Esophagus squamous epithelium (tissue), 5 donors: ENCODE measurements around the gene RCSD1. TPM values are rescaled to one million over a fixed set of nuclear protein-coding genes. Genes with fewer than 3 reads are reported as not detected.

Experiments
- DNase-seq: peaks from one replicate; lab custom pipeline; 2025; lab: John Stamatoyannopoulos, UW
- H3K27ac ChIP-seq, 4 donors: fragments of 200-600 bp; sonication (generic); one replicate each; pipeline ENCODE4 v1.5.1; 2016 to 2019; ENCODE audit warnings: mild to moderate bottlenecking in 1 of 4
- H3K27me3 ChIP-seq, 4 donors: fragments of 200-600 bp; sonication (generic); 1 replicate in 3 of 4; 2 replicates in 1 of 4; pipeline versions ENCODE4 v1.5.1 to v1.6.0; 2017 to 2021; ENCODE audit warnings: antibody characterized with exemption in 1 of 4
- H3K36me3 ChIP-seq, 3 donors: fragments of 200-600 bp; sonication (generic); one replicate each; pipeline ENCODE4 v1.5.1; 2016 to 2019
- H3K4me1 ChIP-seq, 3 donors: fragments of 200-600 bp; sonication (generic); one replicate each; pipeline ENCODE4 v1.5.1; 2017 to 2019
- H3K4me3 ChIP-seq, 4 donors: fragments of 200-600 bp; sonication (generic); 1 replicate in 3 of 4; 2 replicates in 1 of 4; pipeline ENCODE4 v1.5.1; 2016 to 2019; ENCODE audit warnings: mild to moderate bottlenecking in 2 of 4, moderate library complexity in 1 of 4
- H3K9me3 ChIP-seq, 3 donors: fragments of 200-600 bp; sonication (generic); one replicate each; pipeline ENCODE4 v1.5.1; 2016 to 2019
- CTCF ChIP-seq, 6 experiments: fragments of 450-650 bp in 4 of 6; fragments of 200-600 bp in 2 of 6; sonication (generic) in 2 of 6; IDR thresholded peaks; one replicate each; pipeline ENCODE4 v1.5.1; 2016 to 2019; ENCODE audit warnings: antibody characterized with exemption in 6 of 6, mild to moderate bottlenecking in 4 of 6, moderate library complexity in 4 of 6
- POLR2A ChIP-seq, 4 donors: fragments of 450-650 bp; IDR thresholded peaks; one replicate each; pipeline ENCODE4 v1.6.1; 2017; ENCODE audit warnings: antibody characterized with exemption in 4 of 4, mild to moderate bottlenecking in 4 of 4, moderate library complexity in 3 of 4
- WGBS, 2 donors: methylation state at CpG; one replicate each; pipeline ENCODE4 v1.1.5; 2018; 5-methylcytosine and 5-hydroxymethylcytosine counted together
- intact Hi-C: fragments of 100-400 bp; cut with DNase I; formaldehyde crosslinking; loops from one replicate; pipeline ENCODE4 v1.15.0; 2022
- total RNA-seq, 4 donors: library from RNA; depleted of rRNA; stranded (reverse); fragments of >200 nt; gene quantifications; one replicate each; pipeline ENCODE4 v1.1.0, GENCODE V29; 2016
- donor health status: DM: yes; HTN: yes; CAD: no.

The RCSD1 gene
- total RNA-seq, 4 donors from 2014 or later, result 1.2 to 17.7 (median 3.4) TPM

- intact Hi-C loops, result no loop called here
- no peaks in the 10 kb centered on the region for H3K36me3 ChIP-seq
- peak overlapping the region in 1 of 4 donors; percentile 66 for H3K27ac ChIP-seq
- H3K4me1 ChIP-seq, result peaks cover 0 to 86% (median 35%) of the 10 kb centered on the region in 3 donors
- H3K9me3 ChIP-seq, result no peaks in the 10 kb centered on the region
- no peaks in the 10 kb centered on the region for H3K27me3 ChIP-seq
- 75 to 78% methylated on average over 2 of the region's 2 CpGs for WGBS, 2 donors
- no peak for TF ChIP-seq CTCF (IDR thresholded peaks at IDR 0.05)
- TF ChIP-seq POLR2A (IDR thresholded peaks at IDR 0.05), result no peak
- H3K4me3 ChIP-seq, result no peak overlapping the region
- DNase-seq, result no peak
These were observed 120.6 kb downstream of the RCSD1 start for GRCh38 chr1:167750641-167751040.

- TF ChIP-seq CTCF (IDR thresholded peaks at IDR 0.05), result no peak
- no peak for TF ChIP-seq POLR2A (IDR thresholded peaks at IDR 0.05)
- Histone ChIP-seq H3K4me1 (peaks cover 0 to 89% (median 32%) of the 10 kb centered on the region in 3 donors), H3K9me3 (no peaks in the 10 kb centered on the region), H3K36me3 (no peaks in the 10 kb centered on the region), H3K4me3 (no peak overlapping the region), H3K27me3 (no peaks in the 10 kb centered on the region), H3K27ac (peak overlapping the region; percentile 47 to 70 (median 64))
- intact Hi-C loops, result no loop called here
- WGBS, 2 donors, result 44 to 45% methylated on average over 1 of the region's 1 CpG
- no peak for DNase-seq
These were observed 121.6 kb downstream of the RCSD1 start for GRCh38 chr1:167751676-167752075.

- H3K4me3 ChIP-seq, result no peak overlapping the region
- no peak for DNase-seq
- H3K27ac ChIP-seq, result peak overlapping the region; percentile 47 to 70 (median 64)
- H3K36me3 ChIP-seq, result no peaks in the 10 kb centered on the region
- TF ChIP-seq POLR2A (IDR thresholded peaks at IDR 0.05), result no peak
- TF ChIP-seq CTCF (IDR thresholded peaks at IDR 0.05), result no peak
- H3K27me3 ChIP-seq, result no peaks in the 10 kb centered on the region
- intact Hi-C loops, result no loop called here
- H3K4me1 ChIP-seq, result peaks cover 0 to 89% (median 38%) of the 10 kb centered on the region in 3 donors
- H3K9me3 ChIP-seq, result no peaks in the 10 kb centered on the region
These were observed 122.4 kb downstream of the RCSD1 start for GRCh38 chr1:167752219-167752985.

- DNase-seq, result no peak
- no peak for TF ChIP-seq POLR2A (IDR thresholded peaks at IDR 0.05)
- no peak for TF ChIP-seq CTCF (IDR thresholded peaks at IDR 0.05)
- intact Hi-C loops, result no loop called here
- Histone ChIP-seq H3K27ac (no peak overlapping the region), H3K4me1 (peaks cover 0 to 71% (median 32%) of the 10 kb centered on the region in 3 donors), H3K36me3 (peaks cover 0 to 4% (median 0%) of the 10 kb centered on the region in 3 donors), H3K9me3 (no peaks in the 10 kb centered on the region), H3K4me3 (no peak overlapping the region), H3K27me3 (no peaks in the 10 kb centered on the region)
- 72 to 94% methylated on average over 3 of the region's 3 CpGs for WGBS, 2 donors
These were observed 125.6 kb downstream of the RCSD1 start for GRCh38 chr1:167755654-167756053.

Other genes with a start within 250 kb of the RCSD1 start
- 1 to 10 TPM in 3 of 4 donors, under 1 TPM in 1; 0.68 to 3.5 (median 3.1) TPM for gene CD247, start 111.7 kb upstream of the RCSD1 start, total RNA-seq
- 100 to 1,000 TPM; 110 to 203 (median 175) TPM for gene CREG1, start 76.5 kb upstream of the RCSD1 start, total RNA-seq
- gene MPZL1, start 91.8 kb downstream of the RCSD1 start, total RNA-seq, result 10 to 100 TPM; 36.6 to 80.5 (median 74.3) TPM